ENCODE measurements around the gene DCLK2. TPM values are rescaled to one million over a fixed set of nuclear protein-coding genes. Genes with fewer than 3 reads are reported as not detected.

DCLK2 gene
- total and polyA plus RNA-seq, 2 of the 13 experiments (the other 11 are each of a cell fraction or from before 2014, with no cell fraction given), result not detected

- CTCF ChIA-PET (ENCODE audit: low intra/inter-chr PET ratio, low total read pairs), result no interaction called here
- 2% methylated on average over 3 of the region's 3 CpGs for WGBS (ENCODE audit: low lambda C conversion rate)
- in situ Hi-C loops (cut with HindIII; ENCODE audit: extremely low pct_ligation_motif_present, low pct_unique_long_range_greater_than_20kb), result loop anchor here (5.0 kb wide), 1 partner anchor 208 kb away; no protein-coding TSS in a partner anchor
These were observed 137.4 kb downstream of the DCLK2 start for GRCh38 chr4:150215601-150216000.

GRCh38 chr4:150216726-150217125 lies 138.5 kb downstream of the DCLK2 start:
- ATAC-seq, result no peak
- H3K79me2 ChIP-seq (ENCODE audit: insufficient read depth, low read length), result no peaks in the 10 kb centered on the region
- H3K27me3 ChIP-seq (ENCODE audit: control insufficient read depth in 1 of 2, insufficient read depth in 2 of 2, low read length in 2 of 2), result no peaks in the 10 kb centered on the region; a peak in 1 of 5 replicates
- 30% methylated on average over 5 of the region's 5 CpGs for WGBS (ENCODE audit: low lambda C conversion rate)
- H3K4me1 ChIP-seq (ENCODE audit: insufficient read depth, low read length), result no peaks in the 10 kb centered on the region
- no peak for TF ChIP-seq PAWR (CRISPR knock-in tag; IDR thresholded peaks at IDR 0.05; ENCODE audit: borderline replicate concordance)
- TF ChIP-seq MAFK (conservative IDR thresholded peaks at IDR 0.05 in 1 of 2, IDR thresholded peaks at IDR 0.05 in 1 of 2; ENCODE audit: low read length in 2 of 2), result 0 out of 4 replicates have a peak, but pooled peaks of 1 of the 2 experiments have one; percentile 13
- H4K20me1 ChIP-seq (ENCODE audit: insufficient read depth, low read length), result no peaks in the 10 kb centered on the region
- H3K4me2 ChIP-seq (ENCODE audit: low read depth, low read length), result no peak overlapping the region
- in situ Hi-C loops (cut with HindIII; ENCODE audit: extremely low pct_ligation_motif_present, low pct_unique_long_range_greater_than_20kb), result loop anchor here (5.0 kb wide), 1 partner anchor 209 kb away; no protein-coding TSS in a partner anchor
- no peak overlapping the region for H3K4me3 ChIP-seq (replicated peaks in 1 of 3; ENCODE audit: insufficient read depth in 1 of 3, low read depth in 2 of 3, low read length in 3 of 3)
- H3K27ac ChIP-seq (ENCODE audit: extremely low read length, insufficient read depth, low read length), result no peak overlapping the region
- no peak for FAIRE-seq
- no peak overlapping the region for H3K9ac ChIP-seq (ENCODE audit: insufficient read depth, low read depth, low read length)
- ChIA-PET CTCF (ENCODE audit: low intra/inter-chr PET ratio, low total read pairs) (no interaction called here), POLR2A (no interaction called here)
- H3K36me3 ChIP-seq (replicated peaks in 1 of 2; ENCODE audit: control insufficient read depth in 1 of 2, insufficient read depth in 2 of 2, low read length in 2 of 2), result no peaks in the 10 kb centered on the region
- no peak for DNase-seq (ENCODE audit: low spot score)
- H3K9me3 ChIP-seq (ENCODE audit: low read length), result no peaks in the 10 kb centered on the region
- intact Hi-C loops (cut with micrococcal nuclease; ENCODE audit: unreplicated experiment), result no loop called here
- no TSS peak for BruUV-seq (replicated peaks)
- no peak overlapping the region for H2AFZ ChIP-seq (ENCODE audit: low read length)

More at GRCh38 chr4:150215601-150216000, 137.4 kb downstream of the DCLK2 start:
- Histone ChIP-seq H3K9me3 (ENCODE audit: low read length) (no peaks in the 10 kb centered on the region), H3K4me3 (replicated peaks in 1 of 3; ENCODE audit: insufficient read depth in 1 of 3, low read depth in 2 of 3, low read length in 3 of 3) (no peak overlapping the region), H3K4me1 (ENCODE audit: insufficient read depth, low read length) (no peaks in the 10 kb centered on the region), H3K4me2 (ENCODE audit: low read depth, low read length) (no peak overlapping the region), H2AFZ (ENCODE audit: low read length) (no peak overlapping the region), H3K79me2 (ENCODE audit: insufficient read depth, low read length) (no peaks in the 10 kb centered on the region), H3K36me3 (replicated peaks in 1 of 2; ENCODE audit: control insufficient read depth in 1 of 2, insufficient read depth in 2 of 2, low read length in 2 of 2) (no peaks in the 10 kb centered on the region), H3K27ac (ENCODE audit: extremely low read length, insufficient read depth, low read length) (no peak overlapping the region), H3K9ac (ENCODE audit: insufficient read depth, low read depth, low read length) (no peak overlapping the region), H4K20me1 (ENCODE audit: insufficient read depth, low read length) (no peaks in the 10 kb centered on the region), H3K27me3 (ENCODE audit: control insufficient read depth in 1 of 2, insufficient read depth in 2 of 2, low read length in 2 of 2) (no peaks in the 10 kb centered on the region; a peak in 1 of 5 replicates)
- DNase-seq (ENCODE audit: low spot score) (no peak), ATAC-seq (no peak), FAIRE-seq (no peak)
- intact Hi-C loops (cut with micrococcal nuclease; ENCODE audit: unreplicated experiment), result no loop called here
- BruUV-seq (replicated peaks), result no TSS peak
- no peak for TF ChIP-seq MIXL1 (CRISPR knock-in tag; IDR thresholded peaks at IDR 0.05)
- POLR2A ChIA-PET, result no interaction called here
